ENCODE measurements around the gene OR2T35.
"Not testable (repeated sequence)": the region's sequence is repeated elsewhere in the genome, so short reads cannot be mapped to it uniquely, and the experiment has no call there.

OR2T35 gene

GRCh38 chr1:248645178-248645577 lies at the start of gene OR2T35:
OR2T35 (minus strand) TSS chr1:248645278; CDS start chr1:248639258, 6,020 bp downstream.
- H3K9me3 ChIP-seq (ENCODE audit: control insufficient read depth, insufficient read depth, low read depth, low read length); H3K36me3 ChIP-seq (ENCODE audit: control insufficient read depth in 2 of 2, insufficient read depth in 1 of 2, low read length in 2 of 2); CTCF ChIA-PET; H3K4me3 ChIP-seq (ENCODE audit: low read depth, low read length); H3K27ac ChIP-seq (ENCODE audit: extremely low read depth, low read depth, low read length); POLR2A ChIA-PET; H3K4me1 ChIP-seq (ENCODE audit: control insufficient read depth, insufficient read depth, low read length): not testable (repeated sequence)

GRCh38 chr1:248691567-248692155 lies 46.6 kb upstream of the OR2T35 start:
- no peaks in the 10 kb centered on the region for H3K36me3 ChIP-seq (ENCODE audit: control insufficient read depth in 2 of 2, insufficient read depth in 1 of 2, low read length in 2 of 2)
- POLR2A ChIA-PET = no interaction called here
- CTCF ChIA-PET = no interaction called here
- H3K4me1 ChIP-seq (ENCODE audit: control insufficient read depth, insufficient read depth, low read length) = no peaks in the 10 kb centered on the region
- no peak overlapping the region for H3K27ac ChIP-seq (ENCODE audit: extremely low read depth, low read depth, low read length)
- H3K4me3 ChIP-seq (ENCODE audit: low read depth, low read length) = no peak overlapping the region
- no peak for TF ChIP-seq OVOL3 (tag by site-specific recombination; IDR thresholded peaks at IDR 0.05)
- no peaks in the 10 kb centered on the region for H3K9me3 ChIP-seq (ENCODE audit: control insufficient read depth, insufficient read depth, low read depth, low read length)

GRCh38 chr1:248688527-248689298 lies 43.6 kb upstream of the OR2T35 start:
- Histone ChIP-seq H3K36me3 (ENCODE audit: control insufficient read depth in 2 of 2, insufficient read depth in 1 of 2, low read length in 2 of 2) (no peaks in the 10 kb centered on the region), H3K27ac (ENCODE audit: extremely low read depth, low read depth, low read length) (no peak overlapping the region), H3K4me1 (ENCODE audit: control insufficient read depth, insufficient read depth, low read length) (no peaks in the 10 kb centered on the region), H3K4me3 (ENCODE audit: low read depth, low read length) (no peak overlapping the region), H3K9me3 (ENCODE audit: control insufficient read depth, insufficient read depth, low read depth, low read length) (no peaks in the 10 kb centered on the region)
- TF ChIP-seq ZNF555 (tag by site-specific recombination; conservative IDR thresholded peaks at IDR 0.05) (no peak), TCF7L2 (IDR thresholded peaks at IDR 0.05; ENCODE audit: borderline replicate concordance, low read depth, low read length) (no peak), ZNF843 (tag by site-specific recombination; IDR thresholded peaks at IDR 0.05) (no peak), ZNF510 (tag by site-specific recombination; IDR thresholded peaks at IDR 0.05; ENCODE audit: insufficient replicate concordance) (no peak), ZNF677 (tag by site-specific recombination; IDR thresholded peaks at IDR 0.05) (no peak), ZSCAN5A (tag by site-specific recombination; IDR thresholded peaks at IDR 0.05) (no peak), ZNF311 (tag by site-specific recombination; IDR thresholded peaks at IDR 0.05; ENCODE audit: borderline replicate concordance) (no peak), ZNF513 (tag by site-specific recombination; IDR thresholded peaks at IDR 0.05) (no peak), ZNF629 (tag by site-specific recombination; IDR thresholded peaks at IDR 0.05) (no peak), ZNF426 (tag by site-specific recombination; IDR thresholded peaks at IDR 0.05) (no peak), PRDM10 (tag by site-specific recombination; IDR thresholded peaks at IDR 0.05) (no peak), ZNF704 (tag by site-specific recombination; IDR thresholded peaks at IDR 0.05) (no peak), PRDM6 (tag by site-specific recombination; IDR thresholded peaks at IDR 0.05) (no peak), EGR2 (tag by site-specific recombination; IDR thresholded peaks at IDR 0.05; ENCODE audit: low read depth) (no peak), ZNF658 (tag by site-specific recombination; IDR thresholded peaks at IDR 0.05) (no peak), HOXC10 (CRISPR knock-in tag; IDR thresholded peaks at IDR 0.05) (no peak), OVOL3 (tag by site-specific recombination; IDR thresholded peaks at IDR 0.05) (no peak), KLF8 (tag by site-specific recombination; IDR thresholded peaks at IDR 0.05) (no peak)
- POLR2A ChIA-PET = no interaction called here
- CTCF ChIA-PET = no interaction called here

All from HEK293 (cell line).